WTC11 (cell line): ENCODE measurements around the gene KIFC3. TPM values are rescaled to one million over a fixed set of nuclear protein-coding genes. Genes with fewer than 3 reads are reported as not detected.
A peak's percentile ranks its signal among the peaks of the same experiment; 100 is the strongest.

Experiments used
- ATAC-seq: fragments of 200-7000 bp; cut with Tn5 transposase; 2 replicates; pipeline ENCODE4 v1.10.0; 2021; ENCODE audit warnings: mild to moderate bottlenecking, moderate library complexity
- CTCF ChIA-PET: fragments of 300-600 bp; sonication (Branson Sonifier 250); formaldehyde crosslinking; loops from one replicate; lab custom pipeline; 2021; ENCODE audit warnings: antibody characterized with exemption; lab: Charles Lee
- POLR2A ChIA-PET: fragments of 350-600 bp; sonication (Branson Sonifier 250); formaldehyde crosslinking; loops from one replicate; lab custom pipeline; 2021; ENCODE audit warnings: antibody characterized with exemption; lab: Charles Lee
- DNase-seq: peaks from one replicate; pipeline ENCODE4 v3.0.0; 2021; ENCODE audit warnings: low spot score
- H3K27ac Mint-ChIP-seq: 2 replicates; pipeline ENCODE4 v1.8.0; 2021; ENCODE audit warnings: mixed read lengths
- H3K27me3 Mint-ChIP-seq: 2 replicates; pipeline ENCODE4 v1.8.0; 2021; ENCODE audit warnings: low read depth, mild to moderate bottlenecking, moderate library complexity, mixed read lengths
- H3K36me3 Mint-ChIP-seq: 2 replicates; pipeline ENCODE4 v1.8.0; 2021; ENCODE audit warnings: mixed read lengths
- H3K4me1 Mint-ChIP-seq: 2 replicates; pipeline ENCODE4 v1.8.0; 2022; ENCODE audit warnings: mixed read lengths
- H3K4me3 Mint-ChIP-seq: 2 replicates; pipeline ENCODE4 v1.8.0; 2021; ENCODE audit warnings: mild to moderate bottlenecking, moderate library complexity, mixed read lengths
- H3K9me3 Mint-ChIP-seq: 2 replicates; pipeline ENCODE4 v1.8.0; 2021; ENCODE audit warnings: mixed read lengths
- ARID4B ChIP-seq: sonication (generic); formaldehyde crosslinking; IDR thresholded peaks from 2 replicates; pipeline ENCODE4 v1.8.0; 2023; ENCODE audit warnings: missing genetic modification reagents, mild to moderate bottlenecking, borderline replicate concordance
- ETV6 ChIP-seq: sonication (generic); formaldehyde crosslinking; IDR thresholded peaks from 2 replicates; pipeline ENCODE4 v1.8.1; 2022; ENCODE audit warnings: mild to moderate bottlenecking, missing genetic modification reagents
- FOXK1 ChIP-seq: sonication (generic); formaldehyde crosslinking; IDR thresholded peaks from 2 replicates; pipeline ENCODE4 v1.8.0; 2022; ENCODE audit warnings: mild to moderate bottlenecking, moderate library complexity, missing genetic modification reagents
- FOXP4 ChIP-seq: sonication (generic); formaldehyde crosslinking; IDR thresholded peaks from 2 replicates; pipeline ENCODE4 v1.8.0; 2022; ENCODE audit warnings: mild to moderate bottlenecking, missing genetic modification reagents
- GRHL2 ChIP-seq: fragments of 250-450 bp; sonication (Bioruptor Pico); IDR thresholded peaks from 2 replicates; pipeline ENCODE4 v1.8.0; 2022; ENCODE audit warnings: mild to moderate bottlenecking, moderate library complexity; ENCODE audit not compliant: insufficient replicate concordance, severe bottlenecking
- JAZF1 ChIP-seq: fragments of 250-450 bp; sonication (Bioruptor Pico); IDR thresholded peaks from 2 replicates; pipeline ENCODE4 v1.9.0; 2021; ENCODE audit warnings: moderate library complexity, mild to moderate bottlenecking, inconsistent platforms
- OVOL2 ChIP-seq: fragments of 250-450 bp; sonication (Bioruptor Pico); IDR thresholded peaks from 2 replicates; pipeline ENCODE4 v1.9.0; 2021; ENCODE audit warnings: mild to moderate bottlenecking, borderline replicate concordance
- TCF7 ChIP-seq: sonication (generic); formaldehyde crosslinking; IDR thresholded peaks from 2 replicates; pipeline ENCODE4 v1.8.0; 2022; ENCODE audit warnings: mild to moderate bottlenecking, low read depth, missing genetic modification reagents, moderate library complexity
- ZNF121 ChIP-seq: sonication (generic); formaldehyde crosslinking; IDR thresholded peaks from 2 replicates; pipeline ENCODE4 v1.8.0; 2023; ENCODE audit warnings: missing genetic modification reagents
- total RNA-seq: library from RNA; stranded (reverse); gene quantifications from 3 replicates; pipeline ENCODE4 v1.2.3, GENCODE V29; 2021
- TF ChIP-seq, protein P1 (sequence below): fragments of 250-450 bp; sonication (Bioruptor Pico); conservative IDR thresholded peaks from 2 replicates; pipeline ENCODE4 v1.9.0; 2021; ENCODE audit warnings: mild to moderate bottlenecking
- TF ChIP-seq, protein P2 (sequence below): sonication (generic); formaldehyde crosslinking; IDR thresholded peaks from 2 replicates; pipeline ENCODE4 v1.8.0; 2023; ENCODE audit warnings: mild to moderate bottlenecking, missing genetic modification reagents
- TF ChIP-seq, protein P3 (sequence below): fragments of 250-450 bp; sonication (Bioruptor Pico); IDR thresholded peaks from 2 replicates; pipeline ENCODE4 v2.1.2; 2022; ENCODE audit warnings: mild to moderate bottlenecking, moderate library complexity

KIFC3 gene
- total RNA-seq, 1 experiment from 2014 or later: 11.6 TPM

- ATAC-seq (peak; percentile 67), DNase-seq (peak; percentile 64)
- Mint-ChIP-seq H3K4me3 (no peak overlapping the region), H3K4me1 (peaks cover 32% of the 10 kb centered on the region), H3K27me3 (no peaks in the 10 kb centered on the region; the same call in 1 of the 2 replicates), H3K9me3 (no peaks in the 10 kb centered on the region), H3K27ac (peak overlapping the region; percentile 21; the same call in 1 of the 2 replicates), H3K36me3 (no peaks in the 10 kb centered on the region)
- TF ChIP-seq ETV6 (CRISPR knock-in tag) (no peak), GRHL2 (CRISPR knock-in tag) (no peak), OVOL2 (CRISPR knock-in tag) (no peak), JAZF1 (CRISPR knock-in tag) (no peak), ARID4B (CRISPR knock-in tag) (no peak), FOXP4 (CRISPR knock-in tag) (no peak), FOXK1 (no peak), ZNF121 (no peak), TCF7 (CRISPR knock-in tag) (no peak)
- TF ChIP-seq, protein P1, sequence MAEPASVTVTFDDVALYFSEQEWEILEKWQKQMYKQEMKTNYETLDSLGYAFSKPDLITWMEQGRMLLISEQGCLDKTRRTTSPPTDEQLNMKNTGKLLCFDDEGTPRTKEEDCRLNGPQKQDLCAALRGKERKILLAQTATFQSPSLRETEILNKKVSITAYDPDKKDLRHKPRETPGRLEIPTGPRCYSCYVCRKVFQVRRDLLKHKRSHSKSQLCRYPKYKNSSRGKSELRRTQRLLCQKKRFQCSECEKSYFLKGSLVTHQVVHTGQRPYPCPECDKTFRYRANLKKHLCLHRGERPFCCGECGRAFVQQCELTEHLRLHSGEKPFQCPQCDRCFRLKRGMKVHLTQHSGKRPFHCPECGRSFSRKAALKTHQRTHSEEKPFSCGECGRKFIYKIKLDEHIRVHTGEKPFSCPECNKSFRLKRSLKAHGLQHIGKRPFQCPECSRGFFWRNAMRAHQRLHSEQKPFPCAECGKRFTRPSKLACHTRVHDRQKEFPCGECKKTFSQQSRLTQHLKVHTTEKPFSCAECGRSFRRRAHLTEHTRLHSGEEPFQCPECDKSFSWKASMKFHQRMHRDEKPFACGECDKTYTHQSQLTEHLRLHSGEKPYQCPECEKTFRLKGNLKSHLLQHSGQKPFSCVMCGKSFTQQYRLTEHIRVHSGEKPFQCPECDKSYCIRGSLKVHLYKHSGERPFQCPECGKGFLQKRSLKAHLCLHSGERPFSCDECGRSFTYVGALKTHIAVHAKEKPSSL (CRISPR knock-in tag): no peak
- TF ChIP-seq, protein P2, sequence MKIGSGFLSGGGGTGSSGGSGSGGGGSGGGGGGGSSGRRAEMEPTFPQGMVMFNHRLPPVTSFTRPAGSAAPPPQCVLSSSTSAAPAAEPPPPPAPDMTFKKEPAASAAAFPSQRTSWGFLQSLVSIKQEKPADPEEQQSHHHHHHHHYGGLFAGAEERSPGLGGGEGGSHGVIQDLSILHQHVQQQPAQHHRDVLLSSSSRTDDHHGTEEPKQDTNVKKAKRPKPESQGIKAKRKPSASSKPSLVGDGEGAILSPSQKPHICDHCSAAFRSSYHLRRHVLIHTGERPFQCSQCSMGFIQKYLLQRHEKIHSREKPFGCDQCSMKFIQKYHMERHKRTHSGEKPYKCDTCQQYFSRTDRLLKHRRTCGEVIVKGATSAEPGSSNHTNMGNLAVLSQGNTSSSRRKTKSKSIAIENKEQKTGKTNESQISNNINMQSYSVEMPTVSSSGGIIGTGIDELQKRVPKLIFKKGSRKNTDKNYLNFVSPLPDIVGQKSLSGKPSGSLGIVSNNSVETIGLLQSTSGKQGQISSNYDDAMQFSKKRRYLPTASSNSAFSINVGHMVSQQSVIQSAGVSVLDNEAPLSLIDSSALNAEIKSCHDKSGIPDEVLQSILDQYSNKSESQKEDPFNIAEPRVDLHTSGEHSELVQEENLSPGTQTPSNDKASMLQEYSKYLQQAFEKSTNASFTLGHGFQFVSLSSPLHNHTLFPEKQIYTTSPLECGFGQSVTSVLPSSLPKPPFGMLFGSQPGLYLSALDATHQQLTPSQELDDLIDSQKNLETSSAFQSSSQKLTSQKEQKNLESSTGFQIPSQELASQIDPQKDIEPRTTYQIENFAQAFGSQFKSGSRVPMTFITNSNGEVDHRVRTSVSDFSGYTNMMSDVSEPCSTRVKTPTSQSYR (CRISPR knock-in tag): no peak
- TF ChIP-seq, protein P3, sequence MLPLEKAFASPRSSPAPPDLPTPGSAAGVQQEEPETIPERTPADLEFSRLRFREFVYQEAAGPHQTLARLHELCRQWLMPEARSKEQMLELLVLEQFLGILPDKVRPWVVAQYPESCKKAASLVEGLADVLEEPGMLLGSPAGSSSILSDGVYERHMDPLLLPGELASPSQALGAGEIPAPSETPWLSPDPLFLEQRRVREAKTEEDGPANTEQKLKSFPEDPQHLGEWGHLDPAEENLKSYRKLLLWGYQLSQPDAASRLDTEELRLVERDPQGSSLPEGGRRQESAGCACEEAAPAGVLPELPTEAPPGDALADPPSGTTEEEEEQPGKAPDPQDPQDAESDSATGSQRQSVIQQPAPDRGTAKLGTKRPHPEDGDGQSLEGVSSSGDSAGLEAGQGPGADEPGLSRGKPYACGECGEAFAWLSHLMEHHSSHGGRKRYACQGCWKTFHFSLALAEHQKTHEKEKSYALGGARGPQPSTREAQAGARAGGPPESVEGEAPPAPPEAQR (CRISPR knock-in tag): no peak
- ChIA-PET CTCF (interaction anchor here (1.2 to 1.7 kb wide), 4 partner anchors 14 to 47 kb away, joined by 3 to 9 read pairs (median 4); partner anchors contain the start of gene KIFC3), POLR2A (no interaction called here)
Measured at GRCh38 chr16:57815987-57816745, 13.9 kb upstream of the KIFC3 start.
